ENCODE measurements around the gene MAP3K7.

GRCh38 chr6:90583836-90584481, 2.9 kb downstream of the MAP3K7 start:
- TF ChIP-seq CTCF (IDR thresholded peaks at IDR 0.05) (no peak), POLR2A (IDR thresholded peaks at IDR 0.05) (no peak)

Data from stomach (tissue), 4 donors.